ENCODE data around the gene ATP5F1B. TPM values are rescaled to one million over a fixed set of nuclear protein-coding genes. Genes with fewer than 3 reads are reported as not detected.

Gene ATP5F1B
- total and polyA plus RNA-seq, 2 donors (not counting 1 experiment from before 2014, with no cell fraction given) = 613 to 965 TPM

GRCh38 chr12:56661979-56662638 is 16.3 kb upstream of the ATP5F1B start:
- TF ChIP-seq, protein P1, sequence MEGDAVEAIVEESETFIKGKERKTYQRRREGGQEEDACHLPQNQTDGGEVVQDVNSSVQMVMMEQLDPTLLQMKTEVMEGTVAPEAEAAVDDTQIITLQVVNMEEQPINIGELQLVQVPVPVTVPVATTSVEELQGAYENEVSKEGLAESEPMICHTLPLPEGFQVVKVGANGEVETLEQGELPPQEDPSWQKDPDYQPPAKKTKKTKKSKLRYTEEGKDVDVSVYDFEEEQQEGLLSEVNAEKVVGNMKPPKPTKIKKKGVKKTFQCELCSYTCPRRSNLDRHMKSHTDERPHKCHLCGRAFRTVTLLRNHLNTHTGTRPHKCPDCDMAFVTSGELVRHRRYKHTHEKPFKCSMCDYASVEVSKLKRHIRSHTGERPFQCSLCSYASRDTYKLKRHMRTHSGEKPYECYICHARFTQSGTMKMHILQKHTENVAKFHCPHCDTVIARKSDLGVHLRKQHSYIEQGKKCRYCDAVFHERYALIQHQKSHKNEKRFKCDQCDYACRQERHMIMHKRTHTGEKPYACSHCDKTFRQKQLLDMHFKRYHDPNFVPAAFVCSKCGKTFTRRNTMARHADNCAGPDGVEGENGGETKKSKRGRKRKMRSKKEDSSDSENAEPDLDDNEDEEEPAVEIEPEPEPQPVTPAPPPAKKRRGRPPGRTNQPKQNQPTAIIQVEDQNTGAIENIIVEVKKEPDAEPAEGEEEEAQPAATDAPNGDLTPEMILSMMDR (conservative IDR thresholded peaks at IDR 0.05 in 1 of 2, IDR thresholded peaks at IDR 0.05 in 1 of 2; ENCODE audit: low read depth in 1 of 2, low read length in 2 of 2) = no peak
- TF ChIP-seq EZH2 (IDR thresholded peaks at IDR 0.05; ENCODE audit: low read length, missing control alignments) = no peak
- Histone ChIP-seq H4K20me1 (ENCODE audit: control insufficient read depth, extremely low read depth, insufficient read depth, low read length) (no peaks in the 10 kb centered on the region), H3K36me3 (ENCODE audit: control insufficient read depth, insufficient read depth, low read length) (peaks cover 15% of the 10 kb centered on the region), H3K4me2 (ENCODE audit: extremely low read depth, insufficient read depth, low read length) (no peak overlapping the region), H3K4me1 (ENCODE audit: control insufficient read depth, extremely low read depth, insufficient read depth, low read length) (no peaks in the 10 kb centered on the region), H3K4me3 (replicated peaks in 1 of 4; ENCODE audit: control extremely low read depth in 1 of 4, insufficient read depth in 1 of 4, low read depth in 3 of 4, low read length in 4 of 4) (no peak overlapping the region), H3K9ac (ENCODE audit: insufficient read depth, low read length) (no peak overlapping the region), H2AFZ (ENCODE audit: low read length) (no peak overlapping the region), H3K27me3 (ENCODE audit: control insufficient read depth, insufficient read depth, low read length) (no peaks in the 10 kb centered on the region), H3K9me3 (ENCODE audit: control insufficient read depth, insufficient read depth, low read depth, low read length) (no peaks in the 10 kb centered on the region), H3K27ac (ENCODE audit: insufficient read depth, low read length) (no peak overlapping the region), H3K79me2 (ENCODE audit: control insufficient read depth, insufficient read depth, low read length) (no peaks in the 10 kb centered on the region)
- no peak for DNase-seq (ENCODE audit: low read depth in 2 of 2)

DNA sequence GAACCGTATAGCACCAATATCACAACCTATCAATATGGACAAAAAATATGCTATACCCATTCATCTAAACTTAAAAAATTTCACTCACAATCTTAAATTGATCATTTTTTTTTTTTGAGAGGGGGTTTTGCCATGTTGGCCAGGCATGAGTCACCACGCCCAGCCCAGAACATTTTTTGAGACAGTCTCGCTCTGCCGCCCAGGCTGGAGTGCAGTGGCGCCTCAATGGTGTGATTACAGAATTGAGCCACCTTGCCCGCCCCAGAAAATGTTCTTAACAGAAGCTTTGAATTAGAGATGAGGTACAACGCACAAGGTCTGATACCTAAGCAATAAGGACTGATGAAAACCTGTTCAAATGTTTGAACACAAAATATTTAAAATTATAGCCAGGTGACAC is 15.8 kb upstream of the ATP5F1B start:
- no peak for TF ChIP-seq EZH2 (IDR thresholded peaks at IDR 0.05; ENCODE audit: low read length, missing control alignments)
- TF ChIP-seq, protein P1 (conservative IDR thresholded peaks at IDR 0.05 in 1 of 2, IDR thresholded peaks at IDR 0.05 in 1 of 2; ENCODE audit: low read depth in 1 of 2, low read length in 2 of 2) = no peak
- Histone ChIP-seq H3K9ac (ENCODE audit: insufficient read depth, low read length) (no peak overlapping the region), H3K36me3 (ENCODE audit: control insufficient read depth, insufficient read depth, low read length) (peaks cover 11% of the 10 kb centered on the region), H3K9me3 (ENCODE audit: control insufficient read depth, insufficient read depth, low read depth, low read length) (no peaks in the 10 kb centered on the region), H2AFZ (ENCODE audit: low read length) (no peak overlapping the region), H3K4me3 (replicated peaks in 1 of 4; ENCODE audit: control extremely low read depth in 1 of 4, insufficient read depth in 1 of 4, low read depth in 3 of 4, low read length in 4 of 4) (no peak overlapping the region), H3K27ac (ENCODE audit: insufficient read depth, low read length) (no peak overlapping the region), H3K79me2 (ENCODE audit: control insufficient read depth, insufficient read depth, low read length) (no peaks in the 10 kb centered on the region), H3K4me1 (ENCODE audit: control insufficient read depth, extremely low read depth, insufficient read depth, low read length) (no peaks in the 10 kb centered on the region), H4K20me1 (ENCODE audit: control insufficient read depth, extremely low read depth, insufficient read depth, low read length) (no peaks in the 10 kb centered on the region), H3K27me3 (ENCODE audit: control insufficient read depth, insufficient read depth, low read length) (no peaks in the 10 kb centered on the region), H3K4me2 (ENCODE audit: extremely low read depth, insufficient read depth, low read length) (no peak overlapping the region)
- no peak for DNase-seq (ENCODE audit: low read depth in 2 of 2)

- Histone ChIP-seq H3K27me3 (ENCODE audit: control insufficient read depth, insufficient read depth, low read length) (no peaks in the 10 kb centered on the region), H3K36me3 (ENCODE audit: control insufficient read depth, insufficient read depth, low read length) (peaks cover 2% of the 10 kb centered on the region), H3K27ac (ENCODE audit: insufficient read depth, low read length) (no peak overlapping the region), H3K9ac (ENCODE audit: insufficient read depth, low read length) (no peak overlapping the region), H3K4me1 (ENCODE audit: control insufficient read depth, extremely low read depth, insufficient read depth, low read length) (no peaks in the 10 kb centered on the region), H3K4me3 (replicated peaks in 1 of 4; ENCODE audit: control extremely low read depth in 1 of 4, insufficient read depth in 1 of 4, low read depth in 3 of 4, low read length in 4 of 4) (no peak overlapping the region), H2AFZ (ENCODE audit: low read length) (no peak overlapping the region), H4K20me1 (ENCODE audit: control insufficient read depth, extremely low read depth, insufficient read depth, low read length) (no peaks in the 10 kb centered on the region), H3K79me2 (ENCODE audit: control insufficient read depth, insufficient read depth, low read length) (no peaks in the 10 kb centered on the region), H3K9me3 (ENCODE audit: control insufficient read depth, insufficient read depth, low read depth, low read length) (no peaks in the 10 kb centered on the region), H3K4me2 (ENCODE audit: extremely low read depth, insufficient read depth, low read length) (no peak overlapping the region)
- no peak for DNase-seq (ENCODE audit: low read depth in 2 of 2)
- TF ChIP-seq, protein P1 (conservative IDR thresholded peaks at IDR 0.05 in 1 of 2, IDR thresholded peaks at IDR 0.05 in 1 of 2; ENCODE audit: low read depth in 1 of 2, low read length in 2 of 2) = no peak
- no peak for TF ChIP-seq EZH2 (IDR thresholded peaks at IDR 0.05; ENCODE audit: low read length, missing control alignments)
Observed at GRCh38 chr12:56658921-56659320, 13.1 kb upstream of the ATP5F1B start.
